OCI-M2 (cell line): Measurements from ENCODE around the gene LITAFD.
"Not testable (repeated sequence)": the region's sequence is repeated elsewhere in the genome, so short reads cannot be mapped to it uniquely, and the experiment has no call there.

Source experiments
- DNase-seq: peaks from one replicate; lab custom pipeline; 2025; ENCODE audit not compliant: unreplicated experiment; lab: John Stamatoyannopoulos, UW

The LITAFD gene

DNA sequence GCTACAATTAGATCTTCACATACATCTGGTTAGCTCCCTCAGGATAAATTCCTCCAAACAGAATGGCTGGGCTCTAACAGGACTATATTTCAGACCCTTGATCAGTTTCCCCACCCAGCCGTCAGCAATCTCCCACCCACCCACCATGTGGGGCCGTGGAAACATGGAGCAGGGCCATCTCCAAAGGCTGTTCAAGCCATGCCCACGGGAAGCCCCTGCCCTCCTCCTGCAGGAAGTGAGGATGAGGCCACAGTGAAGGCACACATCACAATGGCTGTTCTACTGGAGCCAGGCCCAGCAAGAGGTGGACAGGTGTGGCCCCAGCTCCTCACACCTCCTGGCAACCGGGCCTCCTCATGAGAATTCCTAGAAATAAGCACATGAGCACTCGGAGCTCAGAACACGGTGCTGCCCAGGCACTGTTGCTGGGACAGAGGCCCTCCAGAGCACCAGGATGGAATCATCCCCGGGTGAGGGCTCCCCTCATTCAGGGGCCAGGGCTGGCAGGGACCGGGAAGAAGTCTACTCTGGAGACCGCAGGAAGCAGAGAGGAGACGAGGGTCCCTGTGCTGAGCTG lies at the start of gene LITAFD:
Gene LITAFD, plus strand, starts transcription at position 311 of the 577 bp plus-strand sequence. CDS start 2,005 bp downstream, outside the sequence.
- DNase-seq, result no peak

DNA sequence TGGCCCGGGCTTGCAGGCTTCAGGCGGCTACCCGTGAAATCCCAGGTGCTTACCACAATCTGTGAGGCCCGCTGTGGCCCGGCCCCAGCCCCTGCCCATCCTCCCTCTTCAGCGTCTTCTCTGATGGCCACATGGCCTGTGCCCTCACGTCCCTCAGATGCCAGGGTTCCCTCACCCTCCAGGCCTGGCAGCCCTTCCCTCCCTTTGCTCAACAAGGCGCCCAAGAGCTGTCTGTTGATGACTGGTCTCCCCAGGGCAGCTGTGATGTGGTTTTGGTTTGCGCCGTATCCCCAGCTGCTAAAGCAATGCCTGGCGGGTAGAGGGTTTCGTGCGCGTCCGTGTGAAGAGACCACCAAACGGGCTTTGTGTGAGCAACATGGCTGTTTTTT lies 49.4 kb upstream of the LITAFD start:
- no peak for DNase-seq

DNA sequence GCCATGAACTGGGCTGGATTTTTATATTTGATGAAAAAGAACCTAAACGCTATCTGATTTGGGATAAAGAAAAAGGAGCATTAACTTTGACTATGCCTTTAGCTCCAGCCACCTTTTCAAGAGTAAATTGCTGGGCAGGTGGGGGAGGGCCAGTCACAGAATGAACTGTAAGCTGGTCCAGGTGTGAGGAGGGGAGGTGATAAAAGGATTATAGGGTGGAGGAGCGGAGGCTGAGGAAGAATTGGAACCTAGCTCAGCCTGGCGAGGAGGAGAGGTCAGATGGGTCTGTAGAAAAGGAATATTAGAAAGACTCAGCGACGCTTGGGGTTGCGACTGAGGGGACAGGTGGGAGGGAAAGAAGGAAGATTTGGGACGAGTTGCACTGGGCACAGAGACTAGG lies 45.4 kb upstream of the LITAFD start:
- DNase-seq, result not testable (repeated sequence)

DNA sequence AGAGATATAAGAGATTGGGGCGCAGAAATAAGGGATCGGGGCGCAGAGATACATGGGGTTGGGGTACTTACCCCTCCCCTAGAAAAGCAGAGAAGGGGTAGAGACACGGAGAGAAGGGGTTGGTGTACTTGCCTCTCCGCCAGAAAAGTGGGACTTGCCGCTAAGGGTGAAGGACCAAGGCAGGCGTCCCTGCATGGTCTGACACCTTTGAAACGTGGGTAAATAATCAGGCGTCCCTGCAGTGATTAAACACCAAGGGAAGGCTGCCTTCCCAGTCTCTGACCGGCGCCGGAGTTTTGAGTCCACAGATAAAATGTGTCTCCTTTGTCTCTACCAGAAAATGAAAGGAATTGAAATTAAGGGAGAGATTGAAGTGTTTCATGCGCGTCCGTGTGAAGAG lies 44.6 kb upstream of the LITAFD start:
- not testable (repeated sequence) for DNase-seq

DNA sequence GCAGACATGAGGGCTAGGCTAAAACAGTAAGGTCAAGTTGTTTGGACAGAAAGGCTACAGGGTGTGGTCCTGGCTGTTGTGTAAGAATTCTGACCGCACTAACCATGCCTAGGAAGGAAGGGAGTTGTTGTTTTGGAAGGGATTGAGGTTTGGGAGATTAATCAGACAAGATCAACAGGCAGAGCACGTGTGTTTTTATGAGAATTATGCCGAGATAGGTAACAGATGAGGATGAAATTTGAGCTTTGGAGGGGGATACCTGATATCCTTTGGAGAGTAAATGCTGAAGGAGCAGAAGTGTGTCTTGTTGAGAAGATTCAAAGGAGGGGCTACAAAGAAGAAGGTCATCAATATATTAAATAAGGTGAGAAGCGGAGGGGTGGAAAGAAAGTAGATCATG lies 40.1 kb upstream of the LITAFD start:
- DNase-seq, result not testable (repeated sequence)

DNA sequence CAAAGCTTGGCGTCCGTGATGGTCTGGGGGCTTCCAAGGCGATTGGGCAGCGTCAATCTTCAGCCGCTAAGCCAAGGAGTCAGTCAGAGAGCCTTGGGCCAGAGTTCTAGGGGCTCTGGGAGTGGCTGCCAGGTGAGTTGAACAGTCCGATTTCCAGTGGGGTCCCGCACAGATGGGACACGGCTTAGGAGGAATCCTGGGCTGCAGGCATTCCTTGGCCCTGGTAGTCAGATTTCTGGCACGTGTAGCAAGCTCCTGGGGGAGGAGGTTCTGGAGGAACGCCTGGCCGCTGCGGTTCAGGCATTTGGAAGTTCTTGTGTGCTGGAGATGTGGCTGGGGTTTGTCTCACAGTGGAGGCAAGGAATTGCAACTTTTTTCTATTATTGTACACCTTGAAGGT lies 38.9 kb upstream of the LITAFD start:
- DNase-seq, result not testable (repeated sequence)

DNA sequence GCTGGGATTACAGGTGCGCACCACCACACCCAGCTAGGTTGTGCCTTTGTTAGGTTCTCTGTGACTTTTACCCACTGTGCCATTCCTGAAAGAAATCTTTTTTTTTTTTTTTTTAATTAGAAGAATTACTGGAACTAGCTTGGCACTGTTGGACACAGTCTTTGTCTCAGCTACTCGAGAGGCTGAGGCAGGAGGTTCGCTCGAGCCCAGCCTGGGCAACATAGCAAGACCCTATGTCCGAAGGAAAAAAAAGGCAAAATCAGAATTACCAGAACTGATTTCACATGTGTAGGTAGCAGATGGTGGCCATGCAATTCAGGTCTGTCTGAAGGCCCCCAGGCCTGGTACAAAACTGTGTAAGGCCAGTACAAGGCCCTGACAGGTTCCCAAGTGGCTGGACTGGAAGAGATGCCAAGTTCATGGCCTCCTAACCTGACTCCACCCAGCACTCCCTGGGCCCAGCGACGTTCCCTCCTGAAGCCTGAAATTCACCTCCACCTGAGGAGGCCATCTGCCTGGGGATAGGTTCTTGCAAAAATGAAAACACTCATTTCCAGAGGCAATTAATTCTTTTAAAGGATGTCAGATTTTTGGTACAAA lies 36.4 kb upstream of the LITAFD start:
- DNase-seq, result no peak

DNA sequence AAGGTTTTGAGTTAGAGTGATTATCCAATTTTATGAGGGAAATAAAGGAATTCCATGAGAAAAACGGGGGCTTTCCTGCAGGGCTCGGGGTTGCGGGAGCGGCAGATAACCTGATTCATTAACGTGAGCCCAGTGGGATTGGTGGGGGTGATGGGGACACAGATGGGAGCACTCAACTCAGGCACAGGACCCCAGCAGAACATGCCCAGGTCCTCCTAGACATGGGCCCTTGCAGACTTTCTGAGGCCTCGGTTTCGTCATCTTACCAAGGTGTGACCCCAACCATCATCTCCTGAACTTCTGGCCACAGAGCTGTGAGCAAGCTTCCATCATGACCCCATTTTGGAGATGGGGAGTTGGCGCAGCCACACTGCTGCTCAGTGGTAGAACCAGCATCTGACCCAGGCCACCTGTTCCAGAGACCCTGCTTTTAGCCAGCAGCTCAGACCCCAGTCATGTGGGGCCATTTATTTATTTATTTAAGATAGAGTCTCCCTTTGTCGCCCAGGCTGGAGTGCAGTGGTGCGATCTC lies 35.7 kb upstream of the LITAFD start:
- DNase-seq, result no peak

DNA sequence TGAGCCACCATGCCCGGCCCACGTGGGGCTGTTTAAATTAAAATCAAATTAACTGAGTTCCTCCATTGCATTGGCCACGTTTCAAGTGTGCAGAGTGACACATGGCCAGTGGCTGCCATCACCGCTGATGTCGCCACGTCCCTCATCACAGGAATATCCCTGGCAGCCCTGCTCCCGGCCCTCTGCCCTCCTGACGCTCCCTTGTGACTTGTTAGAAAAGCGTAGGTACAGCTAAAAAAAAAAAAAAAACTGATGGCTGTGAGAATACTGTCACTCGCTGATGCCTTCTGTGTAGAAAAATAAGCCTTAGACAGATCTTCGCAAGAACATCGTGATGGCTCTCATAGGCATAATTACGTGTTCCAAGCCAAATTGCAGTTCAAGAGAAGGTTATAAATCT lies 35.0 kb upstream of the LITAFD start:
- DNase-seq, result no peak

DNA sequence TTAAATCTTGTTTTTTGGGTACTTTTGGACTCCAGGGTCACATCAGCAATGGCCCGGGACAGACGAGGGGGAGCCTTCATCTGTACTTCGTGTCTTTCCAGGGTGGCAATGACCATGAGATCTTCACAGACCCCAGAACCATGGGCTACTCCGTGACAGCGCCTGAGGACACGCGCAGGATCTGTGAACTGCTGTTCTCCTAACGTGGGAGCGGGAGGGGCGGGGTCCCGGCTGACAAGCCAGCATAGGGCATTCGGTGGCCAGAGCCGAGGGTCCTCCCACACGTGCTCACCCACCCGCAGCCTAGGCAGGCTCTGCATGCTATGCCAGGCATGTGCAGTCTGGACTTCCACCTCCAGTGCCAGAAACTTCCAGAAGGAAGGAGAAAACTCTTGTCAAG lies 34.5 kb upstream of the LITAFD start:
- no peak for DNase-seq

DNA sequence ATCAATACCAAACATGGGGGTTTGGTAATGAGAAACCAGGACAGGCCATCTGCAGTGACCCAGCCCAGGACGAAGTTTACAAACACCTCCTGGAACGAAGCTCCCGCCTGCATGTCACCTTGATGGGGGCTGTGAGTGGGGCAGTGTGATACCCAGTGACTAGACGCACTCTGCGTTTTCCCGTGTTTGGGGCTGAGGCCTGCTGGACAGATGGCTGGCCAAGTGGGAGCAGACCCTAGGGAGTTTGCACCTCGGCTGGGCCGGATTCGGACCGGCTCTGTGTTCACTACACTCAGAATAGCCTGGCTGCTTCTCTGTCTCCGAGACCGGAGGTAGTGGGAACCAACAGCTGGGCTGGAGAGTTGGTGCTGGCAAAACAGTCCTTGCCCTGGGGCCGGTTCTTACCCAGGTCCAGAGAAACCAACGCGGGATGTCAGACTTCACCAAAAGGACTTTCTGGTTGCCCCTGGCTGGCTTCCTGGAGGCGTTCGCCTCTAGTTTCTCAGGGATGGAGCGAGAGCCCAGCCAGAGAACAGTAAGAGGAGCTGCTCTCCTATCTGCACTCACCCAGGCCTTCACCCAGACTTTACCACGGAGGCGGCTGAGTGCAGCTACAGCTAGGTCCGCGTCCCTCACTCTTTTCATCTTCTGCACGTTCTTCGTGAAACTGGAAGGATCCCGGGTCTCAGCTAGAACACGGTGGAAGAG lies 33.8 kb upstream of the LITAFD start:
- DNase-seq, result no peak

DNA sequence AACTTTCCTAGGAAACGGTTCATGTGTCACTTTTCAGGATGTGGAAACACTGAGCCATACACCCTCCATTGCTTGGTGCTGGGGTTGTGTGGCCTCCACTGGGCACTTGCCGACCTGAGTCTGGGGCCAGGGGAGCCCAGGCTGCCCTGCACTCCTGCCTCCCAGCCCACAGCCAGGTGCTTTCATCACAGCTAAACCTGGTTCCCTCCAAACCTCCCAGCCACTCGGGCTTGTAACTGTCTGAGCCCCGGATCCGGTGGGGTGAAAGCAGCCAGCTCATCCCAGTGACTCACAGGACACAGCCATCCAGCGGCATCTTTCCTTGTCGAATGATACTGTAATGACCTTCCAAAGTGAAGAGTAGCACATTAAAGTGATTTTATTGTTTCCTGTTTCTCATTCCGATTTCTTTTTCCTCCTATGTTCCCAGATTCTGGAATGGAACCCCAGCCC lies 33.2 kb upstream of the LITAFD start:
- no peak for DNase-seq

DNA sequence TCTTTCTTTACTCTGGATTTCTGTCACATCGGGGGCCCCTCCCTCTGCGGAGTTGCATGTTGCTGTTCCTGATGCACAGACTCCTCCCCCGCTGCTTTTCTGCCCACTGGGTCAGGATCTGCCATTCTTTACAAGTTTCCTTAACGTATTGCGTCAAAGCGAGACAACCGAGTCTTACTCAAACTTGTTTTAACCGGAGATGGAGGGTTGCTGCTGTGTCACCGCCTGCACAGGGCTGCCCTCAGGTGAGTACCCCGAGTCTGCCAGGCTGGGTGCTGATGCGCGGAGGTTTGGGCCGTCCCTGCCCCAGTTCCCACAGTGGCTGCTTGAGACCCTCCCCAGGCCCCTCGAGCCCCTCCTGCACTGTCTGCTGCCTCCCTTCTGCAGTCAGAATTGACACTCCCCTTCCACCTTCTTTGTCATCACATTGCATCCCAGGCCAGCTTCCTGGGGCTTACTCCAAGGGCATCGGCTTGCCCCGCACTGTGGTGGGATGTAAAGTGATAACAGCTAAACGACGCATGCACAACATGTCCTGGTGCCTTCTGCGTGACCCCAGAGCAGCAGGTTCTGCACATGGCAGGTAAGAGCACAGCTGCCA lies 32.6 kb upstream of the LITAFD start:
- no peak for DNase-seq

DNA sequence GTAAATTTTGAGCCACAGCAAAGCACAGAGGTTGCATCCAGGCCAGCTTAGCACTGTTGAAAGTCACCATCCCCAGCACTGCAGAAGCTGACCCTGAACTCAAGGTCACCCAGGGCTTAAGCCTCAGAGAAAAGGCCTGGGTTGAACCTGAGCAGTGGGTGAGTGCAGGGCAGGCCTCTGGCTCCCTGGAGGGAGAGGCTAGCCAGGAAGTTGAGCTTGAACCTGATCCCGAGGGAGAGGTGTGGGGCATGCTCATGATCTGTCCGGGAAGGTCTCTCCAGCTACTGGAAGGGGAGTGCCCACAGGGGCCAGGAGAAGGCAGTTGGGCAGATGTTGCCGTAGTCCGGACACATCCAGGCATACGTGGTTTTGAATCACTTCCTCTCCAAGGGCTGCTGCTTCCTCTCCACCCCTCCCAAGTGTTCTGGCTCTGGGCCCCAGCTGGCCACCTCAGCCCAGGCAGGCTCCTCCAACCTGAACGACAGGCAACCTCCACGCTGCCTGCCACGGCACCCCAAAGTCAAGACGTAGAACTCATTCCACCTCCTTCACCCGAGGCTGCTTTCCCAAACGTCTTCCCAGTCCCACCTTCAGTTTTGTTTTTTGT lies 31.8 kb upstream of the LITAFD start:
- no peak for DNase-seq

DNA sequence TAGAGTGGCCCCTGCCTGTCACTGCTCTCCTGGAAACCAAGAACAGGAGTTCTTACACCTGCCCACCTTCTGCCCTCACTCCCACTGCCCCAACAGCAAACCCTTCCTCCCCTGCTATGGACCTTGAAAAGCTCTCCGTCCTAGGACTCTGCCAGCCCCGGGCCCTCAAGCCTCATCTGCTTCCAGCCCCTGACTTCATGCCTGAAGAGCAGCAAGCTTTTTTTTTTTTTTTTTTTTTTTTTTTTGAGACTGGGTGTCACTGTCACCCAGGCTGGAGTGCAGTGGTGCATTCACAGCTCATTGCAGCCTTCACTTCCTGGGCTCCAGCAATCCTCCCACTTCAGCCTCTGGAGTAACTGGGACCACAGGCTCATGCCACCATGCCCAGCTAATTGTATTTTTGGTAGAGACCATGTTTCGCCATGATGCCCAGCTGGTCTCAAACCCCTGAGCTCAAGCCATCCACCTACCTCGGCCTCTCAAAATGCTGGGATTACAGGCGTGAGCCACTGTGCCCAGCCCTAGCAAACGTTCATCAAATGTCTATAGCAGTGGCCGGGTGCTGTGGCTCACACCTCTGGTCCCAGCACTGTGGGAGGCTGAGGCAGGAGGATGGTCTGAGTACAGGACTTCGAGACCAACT lies 30.3 kb upstream of the LITAFD start:
- DNase-seq, result no peak

DNA sequence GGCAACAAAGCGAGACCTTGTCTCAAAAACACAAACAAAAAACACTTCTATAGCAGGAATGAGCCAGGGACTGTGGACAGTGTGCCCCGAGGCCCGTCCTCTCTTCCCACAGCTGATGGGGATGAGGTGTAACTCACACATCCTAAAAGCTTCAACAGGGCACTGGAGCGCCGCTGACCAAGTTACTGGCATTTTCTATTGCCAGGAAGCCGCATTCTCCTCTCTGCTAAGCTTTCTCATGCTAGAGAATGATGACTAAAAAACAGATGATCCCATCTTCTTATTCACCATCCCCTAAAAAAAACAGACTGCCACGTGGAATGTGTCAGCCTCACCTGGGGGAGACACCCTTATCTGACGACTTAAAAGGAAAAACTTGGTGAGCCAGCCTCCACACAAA lies 29.6 kb upstream of the LITAFD start:
- no peak for DNase-seq

DNA sequence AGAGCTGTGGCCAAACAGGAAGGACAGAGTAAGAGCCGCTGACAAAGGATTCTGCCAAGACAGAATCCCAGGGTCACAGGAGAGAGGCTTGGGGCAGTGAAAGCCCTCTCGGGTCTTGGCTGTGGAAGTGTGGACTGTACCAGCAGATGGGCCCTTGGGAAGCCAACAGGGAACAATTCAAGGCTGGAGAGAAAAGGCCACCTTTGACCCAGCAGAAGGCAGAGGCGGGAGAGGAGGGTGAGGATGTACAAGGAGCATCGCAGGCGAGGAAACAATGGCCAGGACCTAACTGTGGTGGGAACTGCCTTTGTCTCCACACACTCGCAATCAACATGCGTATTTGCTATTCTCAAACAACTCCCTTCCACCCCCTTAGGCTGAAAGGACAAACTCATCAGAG lies 29.0 kb upstream of the LITAFD start:
- DNase-seq, result no peak

DNA sequence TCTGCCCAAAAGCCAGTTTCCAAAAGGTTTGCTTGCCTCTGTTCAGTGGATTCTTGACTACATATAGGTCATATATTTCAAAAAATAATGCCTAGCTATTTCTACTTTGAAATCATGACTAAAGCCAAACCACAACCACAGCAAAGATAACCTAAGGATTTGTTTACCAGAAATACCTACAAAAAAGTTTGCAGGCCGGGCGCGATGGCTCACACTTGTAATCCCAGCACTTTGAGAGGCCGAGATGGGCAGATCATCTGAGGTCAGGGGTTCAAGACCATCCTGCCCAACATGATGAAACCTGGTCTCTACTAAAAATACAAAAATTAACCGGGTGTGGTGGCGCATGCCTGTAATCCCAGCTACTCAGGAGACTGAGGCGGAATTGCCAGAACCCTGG lies 28.5 kb upstream of the LITAFD start:
- no peak for DNase-seq

DNA sequence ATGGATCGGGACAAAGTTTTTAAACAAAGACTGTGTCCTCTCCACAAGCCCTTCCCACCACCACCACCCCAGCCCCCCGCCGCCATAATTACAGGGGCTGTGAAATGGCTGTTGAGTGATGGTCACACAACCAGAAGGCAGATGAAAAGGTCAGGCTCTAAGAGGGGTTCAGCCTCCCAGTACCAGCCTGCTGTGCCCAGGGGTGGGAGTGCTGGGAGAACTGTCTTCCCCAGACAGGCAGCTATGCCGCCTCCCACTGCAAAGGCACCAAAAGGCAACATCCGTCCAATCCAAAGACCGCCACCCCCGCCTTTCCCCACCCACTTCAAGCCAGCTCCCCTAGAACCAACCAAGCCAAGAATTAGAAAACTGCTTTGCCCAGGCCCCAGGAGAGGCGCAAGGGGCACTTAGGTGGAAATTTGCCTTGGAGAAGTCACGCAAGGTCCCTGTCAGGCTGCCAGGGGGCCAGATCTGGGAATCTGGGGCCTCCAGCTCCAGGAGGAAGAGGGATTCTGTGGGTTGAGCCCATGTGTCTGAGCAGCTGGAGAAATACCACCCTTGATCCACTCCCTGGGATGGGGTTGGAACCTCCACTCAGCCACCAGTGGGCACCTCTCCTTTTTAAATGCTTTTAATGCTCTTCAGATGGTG lies 27.7 kb upstream of the LITAFD start:
- no peak for DNase-seq

DNA sequence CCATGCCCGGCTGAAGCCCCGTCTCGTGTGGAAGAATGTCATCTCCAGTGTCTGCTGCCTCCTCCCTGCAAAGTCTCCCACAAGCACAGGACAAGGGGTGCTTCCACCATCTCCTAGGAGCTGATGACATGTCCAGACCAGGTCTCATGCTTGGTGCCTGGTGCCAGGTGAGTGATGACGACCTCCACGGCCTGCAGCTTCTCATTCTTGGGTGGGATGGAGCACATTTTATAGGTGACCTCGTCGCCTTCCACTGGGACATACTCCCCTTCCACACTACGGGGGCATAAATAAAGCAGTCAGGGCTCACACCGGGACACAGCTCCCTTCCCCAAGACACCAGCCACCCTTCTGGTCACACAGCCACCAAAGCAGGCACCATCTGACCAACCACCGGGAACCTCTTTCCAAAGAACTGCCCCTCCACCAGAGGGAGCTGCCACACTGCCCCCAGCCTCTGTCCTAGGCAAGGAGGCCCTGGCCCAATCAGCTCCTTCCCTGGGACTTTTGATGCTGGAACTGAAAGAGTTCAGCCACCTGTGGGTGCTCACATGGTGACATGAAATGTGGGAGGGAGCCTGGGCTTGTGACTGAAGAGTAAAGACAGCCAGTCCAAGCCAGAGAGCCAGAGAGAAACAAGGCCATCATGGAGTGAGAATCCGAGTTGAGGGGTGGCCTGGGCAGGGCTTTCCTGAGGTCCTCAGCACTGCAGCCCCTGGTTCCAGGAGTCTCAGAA lies 26.9 kb upstream of the LITAFD start:
- DNase-seq, result no peak
